GM18858 (cell line): ENCODE data around the gene TNFSF15.

ENCODE experiments used
- ATAC-seq: cut with Tn5 transposase; IDR thresholded peaks from one replicate; pipeline ENCODE4 v1.9.1; 2021; ENCODE audit not compliant: unreplicated experiment

TNFSF15 gene

GRCh38 chr9:114789006-114789405, 16.8 kb downstream of the TNFSF15 start:
- ATAC-seq: no peak

- no peak for ATAC-seq
Observed at GRCh38 chr9:114787781-114788498, 17.9 kb downstream of the TNFSF15 start.

GRCh38 chr9:114787214-114787613, 18.6 kb downstream of the TNFSF15 start:
- ATAC-seq: no peak

GRCh38 chr9:114785866-114786650, 19.8 kb downstream of the TNFSF15 start:
- no peak for ATAC-seq

GRCh38 chr9:114784721-114785279, 21.0 kb downstream of the TNFSF15 start:
- no peak for ATAC-seq

GRCh38 chr9:114782586-114782985, 23.3 kb downstream of the TNFSF15 start:
- no peak for ATAC-seq

- ATAC-seq: no peak
Observed at GRCh38 chr9:114779352-114779845, 26.4 kb downstream of the TNFSF15 start.

- ATAC-seq: no peak
Observed at GRCh38 chr9:114777821-114778609, 27.8 kb downstream of the TNFSF15 start.

GRCh38 chr9:114776683-114777399, 29.0 kb downstream of the TNFSF15 start:
- no peak for ATAC-seq

- no peak for ATAC-seq
Observed at GRCh38 chr9:114775981-114776380, 29.9 kb downstream of the TNFSF15 start.

- ATAC-seq: no peak
Observed at GRCh38 chr9:114775121-114775520, 30.7 kb downstream of the TNFSF15 start.

GRCh38 chr9:114774524-114774923, 31.3 kb downstream of the TNFSF15 start:
- ATAC-seq: no peak

- no peak for ATAC-seq
Observed at GRCh38 chr9:114771889-114772288, 34.0 kb downstream of the TNFSF15 start.

GRCh38 chr9:114770991-114771390, 34.8 kb downstream of the TNFSF15 start:
- no peak for ATAC-seq

- ATAC-seq: no peak
Observed at GRCh38 chr9:114769624-114770023, 36.2 kb downstream of the TNFSF15 start.

- no peak for ATAC-seq
Observed at GRCh38 chr9:114763220-114763619, 42.6 kb downstream of the TNFSF15 start.

GRCh38 chr9:114761523-114761922, 44.3 kb downstream of the TNFSF15 start:
- ATAC-seq: no peak

GRCh38 chr9:114759512-114760341, 46.1 kb downstream of the TNFSF15 start:
- no peak for ATAC-seq

GRCh38 chr9:114757984-114758383, 47.9 kb downstream of the TNFSF15 start:
- no peak for ATAC-seq

GRCh38 chr9:114757395-114757794, 48.4 kb downstream of the TNFSF15 start:
- no peak for ATAC-seq
